ENCODE data around the gene WDFY4. TPM values are rescaled to one million over a fixed set of nuclear protein-coding genes. Genes with fewer than 3 reads are reported as not detected.

The WDFY4 gene
- total RNA-seq, 1 donor from 2014 or later = not detected

DNA sequence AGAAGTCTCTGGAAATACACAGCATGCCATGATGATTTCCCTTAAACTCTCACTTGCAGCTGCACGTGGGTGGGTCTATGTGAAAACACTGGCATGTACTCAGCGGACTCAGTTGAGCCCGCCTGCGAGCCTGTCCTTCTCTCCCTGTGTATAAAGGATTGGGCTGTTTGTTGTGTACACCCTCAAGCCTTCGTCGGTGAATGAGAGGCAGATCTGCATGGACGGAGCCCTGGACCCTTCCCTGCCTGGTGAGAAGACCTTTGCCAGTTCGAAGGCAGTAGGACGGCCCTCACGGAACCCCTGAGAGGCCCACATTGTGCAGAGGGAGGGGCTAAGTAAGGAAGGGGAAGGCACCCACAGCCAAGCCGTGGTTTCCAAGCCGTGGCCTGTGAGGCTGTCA, 121.2 kb downstream of the WDFY4 start:
- Histone ChIP-seq H3K27me3 (no peaks in the 10 kb centered on the region), H3K4me1 (peaks cover 11% of the 10 kb centered on the region), H3K79me2 (ENCODE audit: low read depth) (no peaks in the 10 kb centered on the region), H3K36me3 (no peaks in the 10 kb centered on the region), H3K9ac (no peak overlapping the region), H4K20me1 (ENCODE audit: low read depth) (no peaks in the 10 kb centered on the region), H3K4me2 (no peak overlapping the region), H3K27ac (no peak overlapping the region), H3K4me3 (no peak overlapping the region), H3K9me3 (ENCODE audit: low read depth) (no peaks in the 10 kb centered on the region), H3F3A (ENCODE audit: low read depth) (no peaks in the 10 kb centered on the region), H2AFZ (replicated peaks) (no peak overlapping the region)
- DNase-seq (ENCODE audit: low spot score) = no peak
- Mint-ChIP-seq H3K27ac (no peak overlapping the region), H3K36me3 (no peaks in the 10 kb centered on the region), H3K4me1 (peaks cover 18% of the 10 kb centered on the region), H3K4me3 (no peak overlapping the region), H3K9me3 (no peaks in the 10 kb centered on the region), H3K27me3 (ENCODE audit: insufficient read depth, low read depth) (no peaks in the 10 kb centered on the region)
- TF ChIP-seq, protein P1, sequence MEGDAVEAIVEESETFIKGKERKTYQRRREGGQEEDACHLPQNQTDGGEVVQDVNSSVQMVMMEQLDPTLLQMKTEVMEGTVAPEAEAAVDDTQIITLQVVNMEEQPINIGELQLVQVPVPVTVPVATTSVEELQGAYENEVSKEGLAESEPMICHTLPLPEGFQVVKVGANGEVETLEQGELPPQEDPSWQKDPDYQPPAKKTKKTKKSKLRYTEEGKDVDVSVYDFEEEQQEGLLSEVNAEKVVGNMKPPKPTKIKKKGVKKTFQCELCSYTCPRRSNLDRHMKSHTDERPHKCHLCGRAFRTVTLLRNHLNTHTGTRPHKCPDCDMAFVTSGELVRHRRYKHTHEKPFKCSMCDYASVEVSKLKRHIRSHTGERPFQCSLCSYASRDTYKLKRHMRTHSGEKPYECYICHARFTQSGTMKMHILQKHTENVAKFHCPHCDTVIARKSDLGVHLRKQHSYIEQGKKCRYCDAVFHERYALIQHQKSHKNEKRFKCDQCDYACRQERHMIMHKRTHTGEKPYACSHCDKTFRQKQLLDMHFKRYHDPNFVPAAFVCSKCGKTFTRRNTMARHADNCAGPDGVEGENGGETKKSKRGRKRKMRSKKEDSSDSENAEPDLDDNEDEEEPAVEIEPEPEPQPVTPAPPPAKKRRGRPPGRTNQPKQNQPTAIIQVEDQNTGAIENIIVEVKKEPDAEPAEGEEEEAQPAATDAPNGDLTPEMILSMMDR (IDR thresholded peaks at IDR 0.05) = no peak
- TF ChIP-seq EZH2phosphoT487 (IDR thresholded peaks at IDR 0.05) (no peak), EZH2 (IDR thresholded peaks at IDR 0.05) (no peak)

DNA sequence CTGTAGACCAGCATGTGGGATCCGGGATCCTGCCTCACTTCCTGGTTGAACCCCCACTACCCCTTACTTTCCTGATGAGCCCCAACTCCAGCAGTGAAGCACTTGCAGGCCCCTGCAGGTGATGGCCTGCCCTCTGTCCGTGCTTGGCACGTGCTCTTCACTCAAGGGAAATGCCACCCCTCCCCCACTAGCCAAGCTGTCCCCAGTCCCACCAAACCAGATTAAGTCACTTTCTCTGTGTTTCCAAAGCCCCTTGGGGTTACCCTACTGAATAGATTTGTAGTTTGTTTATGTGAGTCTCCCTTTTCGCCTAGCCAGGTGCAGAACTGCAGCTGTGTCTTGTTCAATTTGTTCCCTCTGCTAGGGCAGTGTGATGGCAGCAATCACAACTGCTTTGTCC, 121.7 kb downstream of the WDFY4 start:
- TF ChIP-seq EZH2phosphoT487 (IDR thresholded peaks at IDR 0.05) = no peak
- Histone ChIP-seq H3K9me3 (ENCODE audit: low read depth) (no peaks in the 10 kb centered on the region), H3K9ac (no peak overlapping the region), H3K79me2 (ENCODE audit: low read depth) (no peaks in the 10 kb centered on the region), H3K4me1 (peaks cover 11% of the 10 kb centered on the region), H3F3A (ENCODE audit: low read depth) (no peaks in the 10 kb centered on the region), H3K4me2 (no peak overlapping the region), H3K4me3 (no peak overlapping the region), H4K20me1 (ENCODE audit: low read depth) (no peaks in the 10 kb centered on the region), H3K27ac (no peak overlapping the region), H3K27me3 (no peaks in the 10 kb centered on the region), H2AFZ (replicated peaks) (peak overlapping the region; percentile 77), H3K36me3 (no peaks in the 10 kb centered on the region)
- Mint-ChIP-seq H3K27me3 (ENCODE audit: insufficient read depth, low read depth) (no peaks in the 10 kb centered on the region), H3K4me1 (peaks cover 18% of the 10 kb centered on the region), H3K27ac (peak overlapping the region; percentile 36), H3K4me3 (peak overlapping the region; percentile 24), H3K9me3 (no peaks in the 10 kb centered on the region), H3K36me3 (no peaks in the 10 kb centered on the region)
- DNase-seq (ENCODE audit: low spot score) = peak; percentile 23

DNA sequence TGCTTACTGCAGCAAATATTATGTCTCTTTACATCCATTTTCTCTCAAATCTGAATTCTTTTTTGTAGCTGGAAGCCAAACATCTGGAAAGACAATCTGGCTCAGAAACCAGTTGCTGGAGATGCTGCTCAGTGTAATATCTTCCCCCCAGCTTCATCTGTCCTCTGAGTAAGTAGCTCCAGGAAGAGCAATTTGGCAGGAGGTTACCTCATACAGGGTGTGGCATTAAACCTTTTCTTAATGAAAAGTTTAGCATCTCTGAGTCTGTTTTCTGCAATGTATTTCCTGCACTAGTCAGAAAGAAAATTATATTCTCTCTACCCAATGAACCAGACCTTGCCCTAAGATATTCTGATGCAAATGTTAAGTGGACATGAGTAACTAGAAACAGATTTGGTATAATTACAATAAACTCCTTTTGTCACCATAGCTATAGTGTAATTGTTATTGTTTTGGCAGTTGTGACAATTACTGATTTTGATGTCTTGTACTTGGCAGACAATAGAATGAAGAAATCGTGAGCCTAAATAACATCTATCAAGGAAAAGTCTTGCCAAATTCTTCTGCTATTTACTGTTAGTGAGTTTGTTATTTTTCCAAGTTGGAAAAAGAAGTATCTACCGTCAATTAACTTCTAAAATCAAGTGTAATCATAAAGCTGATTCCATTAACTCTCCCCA, 123.3 kb downstream of the WDFY4 start:
- Histone ChIP-seq H3K36me3 (no peaks in the 10 kb centered on the region), H3F3A (ENCODE audit: low read depth) (no peaks in the 10 kb centered on the region), H3K4me2 (no peak overlapping the region), H3K79me2 (ENCODE audit: low read depth) (no peaks in the 10 kb centered on the region), H3K4me3 (no peak overlapping the region), H3K27me3 (no peaks in the 10 kb centered on the region), H3K9me3 (ENCODE audit: low read depth) (no peaks in the 10 kb centered on the region), H4K20me1 (ENCODE audit: low read depth) (no peaks in the 10 kb centered on the region), H3K27ac (no peak overlapping the region), H3K4me1 (peaks cover 11% of the 10 kb centered on the region), H2AFZ (replicated peaks) (no peak overlapping the region), H3K9ac (no peak overlapping the region)
- Mint-ChIP-seq H3K4me3 (no peak overlapping the region), H3K27ac (no peak overlapping the region), H3K36me3 (no peaks in the 10 kb centered on the region), H3K9me3 (no peaks in the 10 kb centered on the region), H3K4me1 (peaks cover 18% of the 10 kb centered on the region), H3K27me3 (ENCODE audit: insufficient read depth, low read depth) (peaks cover 2% of the 10 kb centered on the region)
- no peak for DNase-seq (ENCODE audit: low spot score)
- TF ChIP-seq EZH2 (IDR thresholded peaks at IDR 0.05) (no peak), EZH2phosphoT487 (IDR thresholded peaks at IDR 0.05) (no peak)
- TF ChIP-seq, protein P1 (IDR thresholded peaks at IDR 0.05) = no peak

DNA sequence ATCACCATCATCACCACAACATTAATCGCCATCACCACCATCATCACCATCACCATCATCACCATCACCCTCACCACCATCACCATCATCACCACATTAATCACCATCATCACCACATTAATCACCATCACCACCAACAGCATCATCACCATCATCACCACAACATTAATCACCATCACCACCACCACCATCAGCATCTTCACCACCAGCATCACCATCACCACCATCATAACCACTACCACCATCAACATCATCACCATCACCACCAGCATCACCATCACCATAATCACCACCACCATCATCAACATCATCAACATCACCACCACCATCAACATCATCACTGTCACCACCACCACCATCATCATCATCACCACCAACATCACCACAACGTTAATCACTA, 124.6 kb downstream of the WDFY4 start:
- Histone ChIP-seq H3K36me3 (no peaks in the 10 kb centered on the region), H3K79me2 (ENCODE audit: low read depth) (no peaks in the 10 kb centered on the region), H3K9ac (no peak overlapping the region), H3F3A (ENCODE audit: low read depth) (no peaks in the 10 kb centered on the region), H3K27me3 (no peaks in the 10 kb centered on the region), H3K4me3 (no peak overlapping the region), H3K4me1 (peaks cover 7% of the 10 kb centered on the region), H3K9me3 (ENCODE audit: low read depth) (no peaks in the 10 kb centered on the region), H2AFZ (replicated peaks) (no peak overlapping the region), H3K27ac (no peak overlapping the region), H3K4me2 (no peak overlapping the region), H4K20me1 (ENCODE audit: low read depth) (no peaks in the 10 kb centered on the region)
- Mint-ChIP-seq H3K27me3 (ENCODE audit: insufficient read depth, low read depth) (peaks cover 2% of the 10 kb centered on the region), H3K4me1 (peaks cover 15% of the 10 kb centered on the region), H3K9me3 (no peaks in the 10 kb centered on the region), H3K4me3 (no peak overlapping the region), H3K36me3 (no peaks in the 10 kb centered on the region), H3K27ac (no peak overlapping the region)
- TF ChIP-seq, protein P1 (IDR thresholded peaks at IDR 0.05) = no peak
- TF ChIP-seq EZH2 (IDR thresholded peaks at IDR 0.05) = no peak
- no peak for TF ChIP-seq EZH2phosphoT487 (IDR thresholded peaks at IDR 0.05)
- DNase-seq (ENCODE audit: low spot score) = no peak
